H9 (cell line): ENCODE measurements around the gene NTN3. TPM values are rescaled to one million over a fixed set of nuclear protein-coding genes. Genes with fewer than 3 reads are reported as not detected.

Experiments
- DNase-seq: peaks from one replicate; pipeline ENCODE4 v3.0.0-alpha.2; 2017
- H2AFZ ChIP-seq: one replicate; pipeline ENCODE4 v1.6.1; 2013; ENCODE audit warnings: mild to moderate bottlenecking, low read length, control low read depth, moderate library complexity
- H2AK5ac ChIP-seq: 2 replicates; pipeline ENCODE4 v1.6.1; 2013; ENCODE audit warnings: low read length, control low read depth, mixed read lengths; ENCODE audit not compliant: insufficient read length
- H2BK120ac ChIP-seq: one replicate; pipeline ENCODE4 v1.6.1; 2013; ENCODE audit warnings: low read depth, mild to moderate bottlenecking, low read length, control low read depth, inconsistent platforms; ENCODE audit not compliant: poor library complexity, severe bottlenecking
- H2BK12ac ChIP-seq: 2 replicates; pipeline ENCODE4 v1.6.1; 2013; ENCODE audit warnings: low read length, control low read depth, mixed read lengths, low read depth; ENCODE audit not compliant: insufficient read length
- H2BK15ac ChIP-seq: 2 replicates; pipeline ENCODE4 v1.6.1; 2013; ENCODE audit warnings: low read depth, low read length, control low read depth
- H2BK20ac ChIP-seq: one replicate; pipeline ENCODE4 v1.6.1; 2013; ENCODE audit warnings: low read depth, mild to moderate bottlenecking, low read length, control low read depth, inconsistent platforms; ENCODE audit not compliant: poor library complexity, severe bottlenecking
- H2BK5ac ChIP-seq: 2 replicates; pipeline ENCODE4 v1.6.1; 2013; ENCODE audit warnings: low read length, control low read depth, mixed read lengths; ENCODE audit not compliant: insufficient read length
- H3K14ac ChIP-seq: 2 replicates; pipeline ENCODE4 v1.6.1; 2013; ENCODE audit warnings: low read length, control low read depth; ENCODE audit not compliant: insufficient read depth
- H3K18ac ChIP-seq: 2 replicates; pipeline ENCODE4 v1.6.1; 2013; ENCODE audit warnings: low read depth, mild to moderate bottlenecking, mixed read lengths, low read length, control low read depth; ENCODE audit not compliant: insufficient read length
- H3K23ac ChIP-seq: 2 replicates; pipeline ENCODE4 v1.6.1; 2013; ENCODE audit warnings: low read length, control low read depth, mixed read lengths, low read depth; ENCODE audit not compliant: insufficient read length
- H3K23me2 ChIP-seq: 2 replicates; pipeline ENCODE4 v1.6.1; 2013; ENCODE audit warnings: low read depth, mild to moderate bottlenecking, mixed read lengths, low read length, control low read depth; ENCODE audit not compliant: insufficient read length, poor library complexity, severe bottlenecking
- H3K27ac ChIP-seq: 2 replicates; pipeline ENCODE4 v1.5.1; 2013; ENCODE audit warnings: low read length, control low read depth, mixed read lengths, low read depth; ENCODE audit not compliant: insufficient read length
- H3K27me3 ChIP-seq: 2 replicates; pipeline ENCODE4 v1.6.1; 2013; ENCODE audit warnings: low read length, control low read depth, inconsistent platforms; ENCODE audit not compliant: insufficient read depth
- H3K4ac ChIP-seq: 2 replicates; pipeline ENCODE4 v1.6.1; 2013; ENCODE audit warnings: low read depth, mild to moderate bottlenecking, control low read depth, inconsistent platforms, low read length, moderate library complexity
- H3K4me1 ChIP-seq: 2 replicates; pipeline ENCODE4 v1.6.1; 2013; ENCODE audit warnings: low read length, control low read depth, inconsistent platforms; ENCODE audit not compliant: insufficient read depth
- H3K4me2 ChIP-seq: 2 replicates; pipeline ENCODE4 v1.6.1; 2013; ENCODE audit warnings: low read length, control low read depth, mixed read lengths; ENCODE audit not compliant: insufficient read length, insufficient read depth
- H3K56ac ChIP-seq: 2 replicates; pipeline ENCODE4 v1.6.1; 2013; ENCODE audit warnings: low read depth, mild to moderate bottlenecking, mixed read lengths, low read length, control low read depth; ENCODE audit not compliant: insufficient read length
- H3K79me1 ChIP-seq: 2 replicates; pipeline ENCODE4 v1.6.1; 2013; ENCODE audit warnings: low read depth, mild to moderate bottlenecking, moderate library complexity, low read length, control low read depth, inconsistent platforms; ENCODE audit not compliant: insufficient read depth, poor library complexity, severe bottlenecking
- H3K79me2 ChIP-seq: 2 replicates; pipeline ENCODE4 v1.6.1; 2013; ENCODE audit warnings: low read length, control low read depth, inconsistent platforms; ENCODE audit not compliant: insufficient read depth
- H3K9ac ChIP-seq: 2 replicates; pipeline ENCODE4 v1.6.1; 2013; ENCODE audit warnings: low read length, control low read depth, mixed read lengths; ENCODE audit not compliant: insufficient read length; ENCODE audit errors: extremely low read depth
- H3K9me3 ChIP-seq: one replicate; pipeline ENCODE4 v1.6.1; 2013; ENCODE audit warnings: low read depth, low read length, inconsistent platforms; ENCODE audit not compliant: control insufficient read depth
- H3T11ph ChIP-seq: one replicate; pipeline ENCODE4 v1.6.1; 2013; ENCODE audit warnings: mild to moderate bottlenecking, low read length, control low read depth, inconsistent platforms
- H4K20me1 ChIP-seq: one replicate; pipeline ENCODE4 v1.6.1; 2013; ENCODE audit not compliant: control insufficient read depth, insufficient read length, insufficient read depth
- H4K5ac ChIP-seq: 2 replicates; pipeline ENCODE4 v1.6.1; 2013; ENCODE audit warnings: low read depth, mild to moderate bottlenecking, mixed read lengths, low read length, control low read depth; ENCODE audit not compliant: insufficient read length
- H4K8ac ChIP-seq: replicated peaks from 2 replicates; pipeline ENCODE4 v1.6.1; 2013; ENCODE audit warnings: low read length, control low read depth, mixed read lengths, low read depth; ENCODE audit not compliant: insufficient read length
- H4K91ac ChIP-seq: 2 replicates; pipeline ENCODE4 v1.6.1; 2013; ENCODE audit warnings: low read depth, mild to moderate bottlenecking, moderate library complexity, mixed read lengths, low read length, control low read depth; ENCODE audit not compliant: insufficient read length
- H3K27ac Mint-ChIP-seq, 3 experiments: 2 replicates in 2 of 3; 3 replicates in 1 of 3; pipeline ENCODE4 v1.8.0; 2020 to 2021; ENCODE audit warnings: mixed read lengths in 3 of 3, mild to moderate bottlenecking in 1 of 3, moderate library complexity in 1 of 3
- H3K27me3 Mint-ChIP-seq: 2 replicates; pipeline ENCODE4 v1.8.0; 2021; ENCODE audit warnings: low read depth, mild to moderate bottlenecking, moderate library complexity, mixed read lengths
- H3K36me3 Mint-ChIP-seq, 3 experiments: 2 replicates in 2 of 3; 3 replicates in 1 of 3; pipeline ENCODE4 v1.8.0; 2020 to 2021; ENCODE audit warnings: low read depth in 3 of 3, mixed read lengths in 3 of 3; ENCODE audit not compliant: insufficient read depth in 1 of 3
- H3K4me1 Mint-ChIP-seq, 2 experiments: 2 replicates each; pipeline ENCODE4 v1.8.0; 2020; ENCODE audit warnings: mixed read lengths in 2 of 2
- H3K4me3 Mint-ChIP-seq, 2 experiments: 2 replicates in 1 of 2; 3 replicates in 1 of 2; pipeline ENCODE4 v1.8.0; 2020 to 2021; ENCODE audit warnings: mild to moderate bottlenecking in 2 of 2, mixed read lengths in 2 of 2, moderate library complexity in 1 of 2
- H3K9me3 Mint-ChIP-seq, 2 experiments: 2 replicates in 1 of 2; 3 replicates in 1 of 2; pipeline ENCODE4 v1.8.0; 2020; ENCODE audit warnings: mild to moderate bottlenecking in 2 of 2, mixed read lengths in 2 of 2, moderate library complexity in 1 of 2
- CTCF ChIP-seq: fragments of 200-600 bp; sonication (generic); conservative IDR thresholded peaks from 3 replicates; pipeline ENCODE4 v1.8.0; 2021; ENCODE audit warnings: antibody characterized with exemption, mild to moderate bottlenecking
- WGBS: extraction: QIAGEN DNeasy Blood & Tissue Kit; methylation state at CpG from one replicate; pipeline ENCODE4 v1.1.7; 2013; ENCODE audit warnings: missing lambda C conversion rate, low lambda C conversion rate, mixed read lengths; ENCODE audit not compliant: insufficient read length; ENCODE audit errors: extremely low coverage; 5-methylcytosine and 5-hydroxymethylcytosine counted together
- total RNA-seq: library from RNA; stranded (reverse); gene quantifications from 2 replicates; pipeline ENCODE4 v1.2.1, GENCODE V29; 2021

The NTN3 gene
- total RNA-seq, 1 experiment from 2014 or later = 1.3 TPM

GRCh38 chr16:2516391-2517240, 45.5 kb downstream of the NTN3 start:
- Histone ChIP-seq H4K5ac (no peak overlapping the region), H3K23me2 (peaks cover 20% of the 10 kb centered on the region), H3T11ph (no peak overlapping the region), H3K27ac (no peak overlapping the region), H3K79me1 (peaks cover 7% of the 10 kb centered on the region), H2BK15ac (no peak overlapping the region), H2BK120ac (no peak overlapping the region), H3K56ac (no peak overlapping the region), H4K8ac (no peak overlapping the region), H3K79me2 (peaks cover 36% of the 10 kb centered on the region; the same call in 1 of the 2 replicates), H2BK5ac (no peak overlapping the region), H2BK20ac (no peak overlapping the region), H3K18ac (no peak overlapping the region), H2AK5ac (no peak overlapping the region), H4K20me1 (no peaks in the 10 kb centered on the region), H3K4me1 (peaks cover 3% of the 10 kb centered on the region; the same call in 1 of the 2 replicates), H3K27me3 (no peaks in the 10 kb centered on the region), H2BK12ac (no peak overlapping the region), H3K9me3 (no peaks in the 10 kb centered on the region), H3K4me2 (no peak overlapping the region), H3K9ac (no peak overlapping the region), H2AFZ (no peak overlapping the region), H3K4ac (no peak overlapping the region), H3K23ac (no peak overlapping the region), H4K91ac (no peak overlapping the region), H3K14ac (no peak overlapping the region)
- no CpG with 5 or more reads among the region's 11 CpGs for WGBS
- peak overlapping the region; percentile 90 to 91 for H3K4me3 Mint-ChIP-seq
- no peaks in the 10 kb centered on the region; a peak in 1 of 5 replicates for H3K9me3 Mint-ChIP-seq
- H3K27ac Mint-ChIP-seq = peak overlapping the region; percentile 13 to 64 (median 21); a peak in 6 of 7 replicates
- TF ChIP-seq CTCF = no peak
- H3K4me1 Mint-ChIP-seq = peaks cover 43 to 51% of the 10 kb centered on the region in 2 experiments
- DNase-seq = no peak
- peaks cover 5 to 22% (median 15%) of the 10 kb centered on the region in 3 experiments; a peak in 6 of 7 replicates for H3K36me3 Mint-ChIP-seq
- H3K27me3 Mint-ChIP-seq = peaks cover 4% of the 10 kb centered on the region
